ENCODE results near the gene BABAM1.

BABAM1 gene

GRCh38 chr19:17324357-17325114 is 57.3 kb downstream of the BABAM1 start:
- peaks cover 14% of the 10 kb centered on the region for H3K4me1 ChIP-seq (ENCODE audit: control insufficient read depth, insufficient read depth, low read length, poor library complexity, severe bottlenecking)
- no peak for DNase-seq
- H3K27me3 ChIP-seq (replicated peaks; ENCODE audit: control insufficient read depth, insufficient read depth, low read length, poor library complexity, severe bottlenecking) = no peaks in the 10 kb centered on the region

GRCh38 chr19:17325133-17325532 is 57.9 kb downstream of the BABAM1 start:
- Histone ChIP-seq H3K27ac (ENCODE audit: insufficient read depth, low read length, poor library complexity, severe bottlenecking) (no peak overlapping the region), H3K36me3 (ENCODE audit: control insufficient read depth, insufficient read depth, low read length) (peaks cover 9% of the 10 kb centered on the region), H3K4me3 (ENCODE audit: insufficient read depth, low read depth, low read length, poor library complexity, severe bottlenecking) (no peak overlapping the region), H3K4me1 (ENCODE audit: control insufficient read depth, insufficient read depth, low read length, poor library complexity, severe bottlenecking) (peaks cover 15% of the 10 kb centered on the region), H3K9me3 (ENCODE audit: control insufficient read depth, low read length) (no peaks in the 10 kb centered on the region), H3K27me3 (replicated peaks; ENCODE audit: control insufficient read depth, insufficient read depth, low read length, poor library complexity, severe bottlenecking) (no peaks in the 10 kb centered on the region)
- DNase-seq = no peak

More at GRCh38 chr19:17324357-17325114, 57.3 kb downstream of the BABAM1 start:
- Histone ChIP-seq H3K9me3 (ENCODE audit: control insufficient read depth, low read length) (no peaks in the 10 kb centered on the region), H3K4me3 (ENCODE audit: insufficient read depth, low read depth, low read length, poor library complexity, severe bottlenecking) (no peak overlapping the region), H3K36me3 (ENCODE audit: control insufficient read depth, insufficient read depth, low read length) (peaks cover 15% of the 10 kb centered on the region), H3K27ac (ENCODE audit: insufficient read depth, low read length, poor library complexity, severe bottlenecking) (no peak overlapping the region)

- H3K36me3 ChIP-seq (ENCODE audit: control insufficient read depth, insufficient read depth, low read length) = no peaks in the 10 kb centered on the region
- no peaks in the 10 kb centered on the region for H3K9me3 ChIP-seq (ENCODE audit: control insufficient read depth, low read length)
- no peak overlapping the region for H3K27ac ChIP-seq (ENCODE audit: insufficient read depth, low read length, poor library complexity, severe bottlenecking)
- no peak for DNase-seq
- H3K4me3 ChIP-seq (ENCODE audit: insufficient read depth, low read depth, low read length, poor library complexity, severe bottlenecking) = no peak overlapping the region
- H3K4me1 ChIP-seq (ENCODE audit: control insufficient read depth, insufficient read depth, low read length, poor library complexity, severe bottlenecking) = peaks cover 15% of the 10 kb centered on the region
- no peaks in the 10 kb centered on the region for H3K27me3 ChIP-seq (replicated peaks; ENCODE audit: control insufficient read depth, insufficient read depth, low read length, poor library complexity, severe bottlenecking)
Measured at GRCh38 chr19:17325881-17326594, 58.8 kb downstream of the BABAM1 start.

DNA sequence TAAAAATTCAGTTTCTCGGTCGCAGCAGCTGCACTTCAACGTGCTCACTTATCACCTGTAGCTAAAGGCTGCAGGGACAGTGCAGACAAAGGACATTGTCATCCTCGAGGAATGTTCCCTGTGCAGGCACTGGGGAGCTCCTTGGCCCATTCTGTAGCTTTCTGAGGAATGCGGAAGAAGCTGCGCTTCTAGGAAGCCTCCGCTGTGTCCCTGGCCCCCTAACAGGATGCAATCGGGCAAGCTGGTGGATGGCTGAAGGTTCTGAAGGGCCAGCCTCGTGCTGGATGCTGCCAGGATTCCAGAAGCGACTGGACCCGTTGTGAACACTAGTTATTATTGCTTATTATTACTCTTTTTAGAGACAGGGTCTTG is 59.3 kb downstream of the BABAM1 start:
- Histone ChIP-seq H3K4me1 (ENCODE audit: control insufficient read depth, insufficient read depth, low read length, poor library complexity, severe bottlenecking) (peaks cover 15% of the 10 kb centered on the region), H3K27ac (ENCODE audit: insufficient read depth, low read length, poor library complexity, severe bottlenecking) (no peak overlapping the region), H3K4me3 (ENCODE audit: insufficient read depth, low read depth, low read length, poor library complexity, severe bottlenecking) (no peak overlapping the region), H3K36me3 (ENCODE audit: control insufficient read depth, insufficient read depth, low read length) (no peaks in the 10 kb centered on the region), H3K27me3 (replicated peaks; ENCODE audit: control insufficient read depth, insufficient read depth, low read length, poor library complexity, severe bottlenecking) (no peaks in the 10 kb centered on the region), H3K9me3 (ENCODE audit: control insufficient read depth, low read length) (no peaks in the 10 kb centered on the region)
- no peak for DNase-seq

- no peak overlapping the region for H3K27ac ChIP-seq (ENCODE audit: insufficient read depth, low read length, poor library complexity, severe bottlenecking)
- no peaks in the 10 kb centered on the region for H3K36me3 ChIP-seq (ENCODE audit: control insufficient read depth, insufficient read depth, low read length)
- no peaks in the 10 kb centered on the region for H3K9me3 ChIP-seq (ENCODE audit: control insufficient read depth, low read length)
- H3K27me3 ChIP-seq (replicated peaks; ENCODE audit: control insufficient read depth, insufficient read depth, low read length, poor library complexity, severe bottlenecking) = no peaks in the 10 kb centered on the region
- H3K4me3 ChIP-seq (ENCODE audit: insufficient read depth, low read depth, low read length, poor library complexity, severe bottlenecking) = no peak overlapping the region
- H3K4me1 ChIP-seq (ENCODE audit: control insufficient read depth, insufficient read depth, low read length, poor library complexity, severe bottlenecking) = peaks cover 15% of the 10 kb centered on the region
- DNase-seq = no peak
Measured at GRCh38 chr19:17327068-17327653, 59.9 kb downstream of the BABAM1 start.

GRCh38 chr19:17327654-17328516 is 60.6 kb downstream of the BABAM1 start:
- Histone ChIP-seq H3K4me3 (ENCODE audit: insufficient read depth, low read depth, low read length, poor library complexity, severe bottlenecking) (peak overlapping the region; percentile 65), H3K27ac (ENCODE audit: insufficient read depth, low read length, poor library complexity, severe bottlenecking) (peak overlapping the region; percentile 68), H3K36me3 (ENCODE audit: control insufficient read depth, insufficient read depth, low read length) (no peaks in the 10 kb centered on the region), H3K9me3 (ENCODE audit: control insufficient read depth, low read length) (no peaks in the 10 kb centered on the region), H3K4me1 (ENCODE audit: control insufficient read depth, insufficient read depth, low read length, poor library complexity, severe bottlenecking) (peaks cover 15% of the 10 kb centered on the region), H3K27me3 (replicated peaks; ENCODE audit: control insufficient read depth, insufficient read depth, low read length, poor library complexity, severe bottlenecking) (no peaks in the 10 kb centered on the region)
- peak; percentile 41 to 52 (median 43) for DNase-seq
